Measurements from ENCODE around the gene PEBP1.

GRCh38 chr12:118098911-118099671 is 36.8 kb upstream of the PEBP1 start:
- TF ChIP-seq EZH2 (IDR thresholded peaks at IDR 0.05; ENCODE audit: insufficient read depth, poor library complexity, severe bottlenecking), result no peak
- TF ChIP-seq EZH2phosphoT487 (IDR thresholded peaks at IDR 0.05; ENCODE audit: insufficient read depth, low read depth), result no peak
